ENCODE measurements around the gene C1QTNF9. TPM values are rescaled to one million over a fixed set of nuclear protein-coding genes. Genes with fewer than 3 reads are reported as not detected.

C1QTNF9 gene
- total and polyA plus RNA-seq, 2 of the 4 experiments (the other 2 are of a cell fraction), result 0.18 to 0.21 TPM

- no peak overlapping the region for H3K56ac ChIP-seq (ENCODE audit: extremely low read depth, insufficient read depth, low read length)
- intact Hi-C loops (cut with micrococcal nuclease), result no loop called here
- dilution Hi-C loops (cut with HindIII; ENCODE audit: low sequenced_read_pairs, unreplicated experiment), result no loop called here
Observed at GRCh38 chr13:24328145-24328544, 18.8 kb downstream of the C1QTNF9 start.

More at GRCh38 chr13:24328145-24328544, 18.8 kb downstream of the C1QTNF9 start:
- Histone ChIP-seq H3K4me3 (ENCODE audit: insufficient read depth, low read depth, low read length) (peak overlapping the region; percentile 28; the same call in 1 of the 2 replicates), H3K79me1 (ENCODE audit: low read depth in 1 of 2, low read length in 2 of 2) (no peaks in the 10 kb centered on the region), H3K4me2 (ENCODE audit: low read depth, low read length) (peak overlapping the region; percentile 79; the same call in 1 of the 2 replicates), H3K18ac (ENCODE audit: low read depth, low read length) (no peak overlapping the region), H4K20me1 (ENCODE audit: insufficient read depth, low read length) (no peaks in the 10 kb centered on the region), H2BK5ac (ENCODE audit: low read depth, low read length, poor library complexity, severe bottlenecking) (no peak overlapping the region), H3K36me3 (ENCODE audit: control insufficient read depth, insufficient read depth, low read length) (no peaks in the 10 kb centered on the region), H2AK5ac (ENCODE audit: low read depth, low read length) (no peak overlapping the region), H2BK20ac (ENCODE audit: low read depth, low read length) (no peak overlapping the region), H2BK120ac (ENCODE audit: low read depth, low read length) (no peak overlapping the region), H3K14ac (replicated peaks; ENCODE audit: low read depth, low read length) (no peak overlapping the region), H4K8ac (ENCODE audit: low read depth in 2 of 2, low read length in 2 of 2) (no peak overlapping the region), H3K9me3 (ENCODE audit: control insufficient read depth, insufficient read depth, low read length) (no peaks in the 10 kb centered on the region), H3K9ac (ENCODE audit: low read depth, low read length) (no peak overlapping the region), H3K9me1 (ENCODE audit: insufficient read depth, low read length) (no peaks in the 10 kb centered on the region), H4K5ac (ENCODE audit: low read depth, low read length) (no peak overlapping the region), H2AK9ac (replicated peaks; ENCODE audit: low read depth, low read length, poor library complexity) (no peak overlapping the region), H2BK15ac (ENCODE audit: low read depth, low read length) (no peak overlapping the region), H4K91ac (ENCODE audit: insufficient read depth, low read depth, low read length) (no peak overlapping the region), H2AFZ (replicated peaks; ENCODE audit: low read length, poor library complexity) (peak overlapping the region; percentile 75), H3K23ac (ENCODE audit: low read depth, low read length) (no peak overlapping the region), H3K4ac (ENCODE audit: low read depth, low read length) (no peak overlapping the region), H3K27me3 (ENCODE audit: control insufficient read depth, insufficient read depth, low read length) (peaks cover 5% of the 10 kb centered on the region), H3K4me1 (ENCODE audit: control insufficient read depth, insufficient read depth, low read length) (no peaks in the 10 kb centered on the region), H3K27ac (ENCODE audit: insufficient read depth, low read length) (no peak overlapping the region)
- ATAC-seq (ENCODE audit: low read depth), result no peak
- CTCF ChIA-PET, result no interaction called here
- WGBS, 2 experiments (ENCODE audit: extremely low coverage in 2 of 2, insufficient read length in 1 of 2), result 16% methylated on average over 17 of the region's 38 CpGs; no CpG with 5 or more reads in 1 of the 2 experiments
- POLR2A ChIA-PET (ENCODE audit: unreplicated experiment), result interaction anchor here (0.6 kb wide), 1 partner anchor 186 kb away, joined by 4 read pairs; no protein-coding TSS in a partner anchor
- BruUV-seq (replicated peaks), result no TSS peak
- in situ Hi-C loops (cut with MboI; ENCODE audit: low sequenced_read_pairs), result loop anchor here (5.0 kb wide), 1 partner anchor 1416 kb away; no protein-coding TSS in a partner anchor
- no peak for TF ChIP-seq BHLHE40 (IDR thresholded peaks at IDR 0.05; ENCODE audit: low read depth, low read length)
- DNase-seq, result no peak

Data from IMR-90 (cell line).